ENCODE results near the gene SIRT4. TPM values are rescaled to one million over a fixed set of nuclear protein-coding genes. Genes with fewer than 3 reads are reported as not detected.
"Not testable (repeated sequence)": the region's sequence is repeated elsewhere in the genome, so short reads cannot be mapped to it uniquely, and the experiment has no call there.

SIRT4 gene
- total RNA-seq, 1 experiment from 2014 or later, result 1.5 TPM

- not testable (repeated sequence) for H3K36me3 ChIP-seq; H3K4me1 ChIP-seq (replicated peaks); H3K27ac ChIP-seq; H3K27me3 ChIP-seq (replicated peaks); H3K4me3 ChIP-seq
- peaks cover 13% of the 10 kb centered on the region; the same call in 1 of the 2 replicates for H3K9me3 ChIP-seq (replicated peaks)
- peak; percentile 11 to 56 for DNase-seq (ENCODE audit: low read depth in 1 of 2, low spot score in 2 of 2)
Observed at GRCh38 chr12:120335447-120335846, 33.3 kb downstream of the SIRT4 start.

DNA sequence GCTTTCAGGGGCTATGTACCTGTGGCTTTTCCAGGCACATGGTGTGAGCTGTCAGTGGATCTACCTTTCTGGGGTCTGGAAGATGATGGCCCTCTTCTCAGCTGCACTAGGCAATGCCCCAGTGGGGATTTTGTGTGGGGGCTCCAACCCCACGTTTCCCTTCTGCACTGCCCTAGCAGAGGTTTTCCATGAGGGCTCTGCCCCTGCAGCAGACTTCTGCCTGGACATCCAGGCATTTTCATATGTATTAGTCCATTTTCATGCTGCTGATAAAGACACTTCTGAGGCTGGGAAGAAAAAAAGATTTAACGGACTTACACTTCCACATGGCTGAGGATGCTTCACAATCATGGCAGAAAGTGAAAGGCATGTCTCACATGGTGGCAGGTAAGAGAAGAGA is 34.3 kb downstream of the SIRT4 start:
- H3K4me3 ChIP-seq; H3K4me1 ChIP-seq (replicated peaks); H3K36me3 ChIP-seq; H3K27me3 ChIP-seq (replicated peaks); H3K27ac ChIP-seq; DNase-seq (ENCODE audit: low read depth in 1 of 2, low spot score in 2 of 2): not testable (repeated sequence)
- H3K9me3 ChIP-seq (replicated peaks), result peaks cover 13% of the 10 kb centered on the region; the same call in 1 of the 2 replicates

DNA sequence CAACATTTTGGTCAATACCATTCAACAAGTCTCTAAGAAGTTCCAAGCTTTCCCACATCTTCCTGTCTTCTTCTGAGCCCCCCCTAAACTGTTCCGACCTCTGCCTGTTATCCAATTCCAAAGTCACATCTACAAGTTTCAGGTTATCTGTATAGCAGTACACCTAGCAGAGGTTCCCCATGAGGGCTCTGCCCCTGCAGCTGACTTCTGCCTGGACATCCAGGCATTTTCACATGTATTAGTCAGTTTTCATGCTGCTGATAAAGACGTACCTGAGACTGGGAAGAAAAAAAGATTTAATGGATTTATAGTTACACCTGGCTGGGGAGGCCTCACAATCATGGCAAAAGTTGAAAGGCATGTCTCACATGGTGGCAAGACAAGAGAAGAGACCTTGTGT is 35.6 kb downstream of the SIRT4 start:
- H3K9me3 ChIP-seq (replicated peaks), result peaks cover 13% of the 10 kb centered on the region; the same call in 1 of the 2 replicates
- no peaks in the 10 kb centered on the region for H3K4me1 ChIP-seq (replicated peaks)
- DNase-seq (ENCODE audit: low read depth in 1 of 2, low spot score in 2 of 2), result no peak
- H3K27ac ChIP-seq, result no peak overlapping the region
- no peaks in the 10 kb centered on the region for H3K27me3 ChIP-seq (replicated peaks)
- H3K4me3 ChIP-seq, result no peak overlapping the region
- no peaks in the 10 kb centered on the region for H3K36me3 ChIP-seq

GRCh38 chr12:120339256-120339655 is 37.1 kb downstream of the SIRT4 start:
- Histone ChIP-seq H3K36me3 (no peaks in the 10 kb centered on the region), H3K4me1 (replicated peaks) (no peaks in the 10 kb centered on the region)

DNA sequence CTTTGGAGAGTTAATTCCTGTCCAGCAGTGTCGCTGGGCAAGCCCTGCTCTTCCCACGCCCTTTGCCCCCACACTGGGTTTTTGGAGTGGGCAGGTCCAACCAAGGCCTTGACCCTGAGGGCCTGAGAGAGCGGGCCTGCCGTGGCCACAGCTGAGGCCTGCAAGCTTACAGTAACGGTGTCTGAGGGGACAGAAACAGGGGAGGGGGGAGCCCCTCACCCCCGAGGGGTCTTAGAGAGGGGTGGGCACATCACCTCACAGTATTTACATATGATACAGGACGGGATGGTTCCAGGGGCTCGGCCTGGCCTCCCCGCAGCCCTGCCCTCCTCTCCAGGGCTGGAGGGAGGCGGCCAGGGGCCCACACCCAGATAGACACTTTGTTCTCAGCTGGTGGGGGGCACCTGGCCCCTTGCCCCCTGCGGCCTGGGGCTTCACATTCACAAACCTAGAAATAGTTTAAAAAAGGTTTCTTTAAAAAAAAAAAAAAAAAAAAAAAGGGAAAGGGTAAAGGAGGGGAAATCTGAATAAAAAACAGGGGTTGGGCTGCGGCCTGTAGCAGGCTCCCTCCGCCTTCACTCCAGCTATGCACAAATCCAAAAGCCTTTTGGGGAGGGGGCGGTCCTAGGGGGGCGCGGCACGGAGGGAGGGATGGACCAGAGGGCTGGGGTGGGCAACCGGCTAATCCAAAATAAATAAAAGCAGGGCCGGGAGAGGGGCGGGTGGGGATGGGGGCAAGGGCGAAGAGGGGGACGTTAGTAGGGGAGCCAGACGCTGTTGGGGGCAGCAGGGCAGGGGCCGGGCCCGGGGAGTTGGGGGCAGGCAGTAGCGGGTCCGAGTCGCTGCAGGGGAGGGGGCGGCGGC is 40.3 kb downstream of the SIRT4 start:
- Histone ChIP-seq H3K27ac (no peak overlapping the region), H3K4me3 (no peak overlapping the region), H3K9me3 (replicated peaks) (peaks cover 4% of the 10 kb centered on the region; the same call in 1 of the 2 replicates), H3K36me3 (no peaks in the 10 kb centered on the region), H3K27me3 (replicated peaks) (no peaks in the 10 kb centered on the region), H3K4me1 (replicated peaks) (no peaks in the 10 kb centered on the region)
- no peak for DNase-seq (ENCODE audit: low read depth in 1 of 2, low spot score in 2 of 2)

More at GRCh38 chr12:120339256-120339655, 37.1 kb downstream of the SIRT4 start:
- no peak overlapping the region for H3K4me3 ChIP-seq
- no peak for DNase-seq (ENCODE audit: low read depth in 1 of 2, low spot score in 2 of 2)
- H3K27ac ChIP-seq, result no peak overlapping the region
- H3K27me3 ChIP-seq (replicated peaks), result no peaks in the 10 kb centered on the region
- peaks cover 13% of the 10 kb centered on the region; the same call in 1 of the 2 replicates for H3K9me3 ChIP-seq (replicated peaks)

DNA sequence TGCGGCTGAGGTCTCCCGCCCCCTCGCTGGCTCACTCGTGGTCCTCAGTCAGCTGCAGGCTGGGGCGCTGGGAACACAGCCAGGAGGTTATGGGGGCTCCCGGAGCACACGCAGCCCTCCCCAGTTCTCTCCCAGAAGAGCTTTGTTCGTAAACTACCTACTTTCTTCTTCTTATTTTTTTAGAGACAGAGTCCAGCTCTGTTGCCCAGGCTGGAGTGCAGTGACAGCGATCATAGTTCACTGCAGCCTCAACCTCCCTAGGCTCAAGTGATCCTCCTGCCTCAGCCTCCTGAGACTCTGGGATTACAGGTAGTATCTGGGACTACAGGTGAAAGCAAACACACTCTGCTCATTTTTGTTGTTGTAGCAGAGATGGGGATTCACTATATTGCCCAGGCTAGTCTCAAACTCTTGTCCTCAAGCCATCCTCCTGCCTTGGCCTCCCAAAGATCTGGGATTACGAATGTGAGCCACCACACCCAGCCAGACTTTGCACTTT is 41.0 kb downstream of the SIRT4 start:
- DNase-seq (ENCODE audit: low read depth in 1 of 2, low spot score in 2 of 2), result no peak
- Histone ChIP-seq H3K36me3 (no peaks in the 10 kb centered on the region), H3K27ac (no peak overlapping the region), H3K9me3 (replicated peaks) (no peaks in the 10 kb centered on the region), H3K27me3 (replicated peaks) (no peaks in the 10 kb centered on the region), H3K4me1 (replicated peaks) (no peaks in the 10 kb centered on the region), H3K4me3 (no peak overlapping the region)

- Histone ChIP-seq H3K27me3 (replicated peaks) (no peaks in the 10 kb centered on the region), H3K4me3 (no peak overlapping the region), H3K4me1 (replicated peaks) (no peaks in the 10 kb centered on the region), H3K27ac (no peak overlapping the region), H3K36me3 (no peaks in the 10 kb centered on the region), H3K9me3 (replicated peaks) (no peaks in the 10 kb centered on the region)
- DNase-seq (ENCODE audit: low read depth in 1 of 2, low spot score in 2 of 2), result no peak
Observed at GRCh38 chr12:120343692-120344091, 41.6 kb downstream of the SIRT4 start.

GRCh38 chr12:120346031-120346430 is 43.9 kb downstream of the SIRT4 start:
- Histone ChIP-seq H3K9me3 (replicated peaks) (no peaks in the 10 kb centered on the region), H3K27me3 (replicated peaks) (no peaks in the 10 kb centered on the region), H3K4me1 (replicated peaks) (no peaks in the 10 kb centered on the region), H3K4me3 (no peak overlapping the region), H3K36me3 (no peaks in the 10 kb centered on the region), H3K27ac (no peak overlapping the region)
- DNase-seq (ENCODE audit: low read depth in 1 of 2, low spot score in 2 of 2), result no peak

GRCh38 chr12:120346681-120347080 is 44.6 kb downstream of the SIRT4 start:
- no peak overlapping the region for H3K4me3 ChIP-seq
- no peak overlapping the region for H3K27ac ChIP-seq

DNA sequence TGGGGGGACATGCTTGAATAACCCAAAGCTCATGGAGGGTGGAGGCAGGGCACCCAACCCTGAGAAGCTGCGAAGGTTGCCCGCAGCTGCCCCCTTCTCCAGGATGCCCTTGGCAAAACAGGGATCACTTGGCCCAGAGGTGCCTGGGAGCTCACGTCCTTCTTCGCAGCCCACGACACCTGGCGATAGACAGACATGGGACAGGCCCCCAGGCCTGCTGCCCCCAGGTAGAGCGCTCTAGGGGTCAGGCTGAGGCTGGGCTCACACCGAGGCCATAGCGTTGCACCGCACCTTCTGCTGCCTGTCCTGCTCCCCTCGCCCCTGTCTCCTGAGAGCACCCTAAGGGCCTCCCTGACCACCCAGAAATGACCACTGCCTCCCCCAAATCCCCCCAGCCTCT is 45.6 kb downstream of the SIRT4 start:
- Histone ChIP-seq H3K27ac (no peak overlapping the region), H3K4me3 (no peak overlapping the region), H3K9me3 (replicated peaks) (no peaks in the 10 kb centered on the region), H3K4me1 (replicated peaks) (no peaks in the 10 kb centered on the region; the same call in 1 of the 2 replicates), H3K36me3 (no peaks in the 10 kb centered on the region), H3K27me3 (replicated peaks) (no peaks in the 10 kb centered on the region)
- DNase-seq (ENCODE audit: low read depth in 1 of 2, low spot score in 2 of 2), result no peak

More at GRCh38 chr12:120346681-120347080, 44.6 kb downstream of the SIRT4 start:
- Histone ChIP-seq H3K36me3 (no peaks in the 10 kb centered on the region), H3K4me1 (replicated peaks) (no peaks in the 10 kb centered on the region), H3K9me3 (replicated peaks) (no peaks in the 10 kb centered on the region), H3K27me3 (replicated peaks) (no peaks in the 10 kb centered on the region)
- no peak for DNase-seq (ENCODE audit: low read depth in 1 of 2, low spot score in 2 of 2)

DNA sequence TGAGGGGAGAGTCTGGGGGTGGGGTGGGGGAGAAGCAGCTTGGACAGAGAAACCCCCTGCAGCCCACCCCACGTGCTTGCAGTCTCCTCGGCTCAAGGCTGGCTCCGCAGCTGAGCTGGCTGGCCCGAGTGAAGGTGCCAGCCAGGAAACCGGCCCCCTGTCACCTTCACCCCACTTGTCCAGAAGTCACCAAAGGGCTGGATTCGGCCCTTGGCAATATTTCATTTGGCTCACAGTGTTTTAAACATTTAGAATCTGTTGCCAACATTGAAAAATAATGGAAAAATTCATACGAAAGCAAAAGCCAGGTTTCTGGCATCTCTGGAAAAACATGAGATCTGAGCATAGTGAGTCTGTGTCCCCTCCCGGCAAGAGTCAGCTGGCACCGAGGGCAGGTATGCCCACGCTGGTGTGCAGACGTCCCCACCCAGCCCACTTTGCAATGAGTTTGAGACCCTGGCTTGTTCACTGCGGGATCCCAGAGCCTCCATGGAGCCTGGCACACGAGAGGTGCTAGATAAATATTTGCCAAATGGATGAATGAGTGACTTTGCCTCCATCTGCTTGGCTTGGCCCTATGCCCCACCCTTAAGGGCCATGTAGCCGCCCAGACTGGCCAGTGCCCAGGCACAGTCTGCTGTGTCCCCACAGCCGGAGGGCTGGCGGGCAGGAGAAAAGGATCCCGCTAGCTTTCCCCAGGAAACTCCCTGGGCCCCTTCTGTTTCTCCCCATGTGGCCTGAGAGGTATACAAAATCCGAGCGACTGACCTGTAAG is 48.6 kb downstream of the SIRT4 start:
- no peaks in the 10 kb centered on the region for H3K36me3 ChIP-seq
- no peak overlapping the region for H3K4me3 ChIP-seq
- H3K27ac ChIP-seq, result no peak overlapping the region
- no peaks in the 10 kb centered on the region for H3K27me3 ChIP-seq (replicated peaks)
- no peaks in the 10 kb centered on the region; the same call in 1 of the 2 replicates for H3K4me1 ChIP-seq (replicated peaks)
- no peaks in the 10 kb centered on the region for H3K9me3 ChIP-seq (replicated peaks)
- DNase-seq (ENCODE audit: low read depth in 1 of 2, low spot score in 2 of 2), result no peak

DNA sequence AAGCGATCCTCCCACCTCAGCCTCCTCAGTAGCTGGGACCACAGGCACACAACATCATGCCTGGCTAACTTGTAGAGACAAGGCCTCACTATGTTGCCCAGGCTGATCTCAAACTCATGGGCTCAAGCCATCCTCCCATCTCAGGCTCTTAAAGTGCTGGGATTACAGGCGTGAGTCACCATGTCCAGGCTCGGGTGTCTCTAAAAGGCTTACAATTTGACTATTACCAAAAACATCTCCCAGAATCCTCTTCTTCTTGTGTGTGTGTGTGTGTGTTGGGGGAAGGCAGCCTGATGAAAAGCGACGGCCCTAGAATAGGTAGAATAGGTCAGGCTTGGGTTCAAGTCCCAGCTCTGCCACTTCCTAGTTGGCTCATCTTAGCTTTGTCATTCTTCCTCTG is 50.0 kb downstream of the SIRT4 start:
- Histone ChIP-seq H3K36me3 (no peaks in the 10 kb centered on the region), H3K27me3 (replicated peaks) (no peaks in the 10 kb centered on the region), H3K9me3 (replicated peaks) (no peaks in the 10 kb centered on the region), H3K27ac (no peak overlapping the region), H3K4me1 (replicated peaks) (peaks cover 5% of the 10 kb centered on the region; the same call in 1 of the 2 replicates), H3K4me3 (no peak overlapping the region)
- DNase-seq (ENCODE audit: low read depth in 1 of 2, low spot score in 2 of 2), result peak in 1 of 2 experiments; percentile 23

GRCh38 chr12:120353136-120353535 is 51.0 kb downstream of the SIRT4 start:
- H3K4me1 ChIP-seq (replicated peaks), result peaks cover 5% of the 10 kb centered on the region; the same call in 1 of the 2 replicates
- H3K9me3 ChIP-seq (replicated peaks), result no peaks in the 10 kb centered on the region
- no peak overlapping the region for H3K4me3 ChIP-seq
- no peak overlapping the region for H3K27ac ChIP-seq
- no peaks in the 10 kb centered on the region for H3K36me3 ChIP-seq
- DNase-seq (ENCODE audit: low read depth in 1 of 2, low spot score in 2 of 2), result no peak
- no peaks in the 10 kb centered on the region for H3K27me3 ChIP-seq (replicated peaks)
